Heart left ventricle (tissue), 13 donors: Measurements from ENCODE around the gene C17orf100.

ENCODE experiments used
- POLR2A ChIP-seq, 2 donors: fragments of 450-650 bp; IDR thresholded peaks; one replicate each; pipeline ENCODE4 v1.6.1; 2017; ENCODE audit warnings: antibody characterized with exemption in 2 of 2, mild to moderate bottlenecking in 2 of 2, moderate library complexity in 2 of 2
- TF ChIP-seq, protein P1 (sequence below), 12 donors: fragments of 200-600 bp; sonication (generic) in 4 of 12; IDR thresholded peaks; one replicate each; pipeline versions ENCODE4 v1.5.0 to v1.8.0; 2018 to 2022; ENCODE audit warnings: antibody characterized with exemption in 12 of 12, mild to moderate bottlenecking in 5 of 12
- donor health status: ischemic (EF 13 %, LVEDD 7.1; RV severe dilation, severe dysfunction).
- donor health status: DM: no; HTN: yes; CAD: no.
- donor health status: DM: no; HTN: no; CAD: no.
- donor health status: ischemic (EF 25% LVEDD 6.9; RV normal size, moderate dysfunction).
- donor health status: ischemic (EF 25% LVEDD 5.7; RV mildly dilated, moderate dysfunction).
- donor health status: ischemic (EF 35%, LVEDD 5.7; RV mildly dilated, moderate dysfunction).
- donor health status: nonischemic (EF 11% LVEDD 7.7; RV severe dilation, severe dysfunction).
- donor health status: DM: yes; HTN: yes; CAD: no.
- donor health status: PGD.
- donor health status: ischemic (EF 29% LVEDD 5.4; RV normal size, mild dysfunction).
- donor health status: nonischemic (EF 23%, LVEDD 6.1; RV moderate dilation, normal function).

DNA sequence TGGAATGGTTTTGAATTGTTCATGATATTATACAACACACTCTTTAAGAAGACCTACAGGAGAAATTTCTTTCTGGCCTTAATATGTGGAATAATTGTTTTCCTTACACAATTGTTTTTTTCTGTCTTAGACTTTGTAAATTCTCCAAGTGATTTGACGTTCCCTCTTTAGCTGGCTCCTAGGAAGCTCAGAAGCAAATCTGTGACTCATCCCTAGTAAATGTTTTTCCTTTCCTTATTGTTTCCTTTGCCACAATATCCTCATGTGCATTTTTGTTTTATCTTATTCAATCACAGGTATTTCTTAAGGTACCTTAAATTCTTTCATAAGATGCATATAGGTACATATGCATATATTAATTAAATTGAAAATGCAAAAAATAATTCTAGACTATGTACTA lies 24.5 kb upstream of the C17orf100 start:
- TF ChIP-seq POLR2A (IDR thresholded peaks at IDR 0.05): no peak
- TF ChIP-seq, protein P1, sequence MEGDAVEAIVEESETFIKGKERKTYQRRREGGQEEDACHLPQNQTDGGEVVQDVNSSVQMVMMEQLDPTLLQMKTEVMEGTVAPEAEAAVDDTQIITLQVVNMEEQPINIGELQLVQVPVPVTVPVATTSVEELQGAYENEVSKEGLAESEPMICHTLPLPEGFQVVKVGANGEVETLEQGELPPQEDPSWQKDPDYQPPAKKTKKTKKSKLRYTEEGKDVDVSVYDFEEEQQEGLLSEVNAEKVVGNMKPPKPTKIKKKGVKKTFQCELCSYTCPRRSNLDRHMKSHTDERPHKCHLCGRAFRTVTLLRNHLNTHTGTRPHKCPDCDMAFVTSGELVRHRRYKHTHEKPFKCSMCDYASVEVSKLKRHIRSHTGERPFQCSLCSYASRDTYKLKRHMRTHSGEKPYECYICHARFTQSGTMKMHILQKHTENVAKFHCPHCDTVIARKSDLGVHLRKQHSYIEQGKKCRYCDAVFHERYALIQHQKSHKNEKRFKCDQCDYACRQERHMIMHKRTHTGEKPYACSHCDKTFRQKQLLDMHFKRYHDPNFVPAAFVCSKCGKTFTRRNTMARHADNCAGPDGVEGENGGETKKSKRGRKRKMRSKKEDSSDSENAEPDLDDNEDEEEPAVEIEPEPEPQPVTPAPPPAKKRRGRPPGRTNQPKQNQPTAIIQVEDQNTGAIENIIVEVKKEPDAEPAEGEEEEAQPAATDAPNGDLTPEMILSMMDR (IDR thresholded peaks at IDR 0.05): no peak
